ENCODE results near the gene IER3. TPM values are rescaled to one million over a fixed set of nuclear protein-coding genes. Genes with fewer than 3 reads are reported as not detected.

Gene IER3
- total and polyA plus RNA-seq, 9 of the 15 experiments (the other 6 are each of a cell fraction or from before 2014, with no cell fraction given), result 1.5 to 30.0 (median 11.5) TPM

- no peak for TF ChIP-seq STAT6 (CRISPR knock-in tag; IDR thresholded peaks at IDR 0.05)
- 0 out of 2 replicates have a peak, but pooled peaks have one; percentile 72 for TF ChIP-seq FOXK1 (CRISPR knock-in tag; IDR thresholded peaks at IDR 0.05; ENCODE audit: borderline replicate concordance)
- TF ChIP-seq ZNF146 (CRISPR knock-in tag; IDR thresholded peaks at IDR 0.05; ENCODE audit: unreplicated experiment), result no peak
- peak; percentile 46 to 83 for TF ChIP-seq E2F6 (IDR thresholded peaks at IDR 0.05; ENCODE audit: borderline replicate concordance in 1 of 2, extremely low read depth in 1 of 2, insufficient read depth in 1 of 2, insufficient read length in 1 of 2, low read depth in 1 of 2, low read length in 1 of 2, poor library complexity in 1 of 2, severe bottlenecking in 1 of 2)
- TF ChIP-seq SIN3A (IDR thresholded peaks at IDR 0.05; ENCODE audit: borderline replicate concordance in 2 of 2, control insufficient read depth in 1 of 2, low read depth in 2 of 2, low read length in 2 of 2), result peak; percentile 19 to 88; a peak in 1 of 4 replicates
- TF ChIP-seq RBM22 (IDR thresholded peaks at IDR 0.05; ENCODE audit: low read depth, low read length, poor library complexity, severe bottlenecking), result peak; percentile 61
- TF ChIP-seq ATF4 (CRISPR knock-in tag; IDR thresholded peaks at IDR 0.05), result 0 out of 2 replicates have a peak, but pooled peaks have one; percentile 40
- TF ChIP-seq ZNF398 (CRISPR knock-in tag; IDR thresholded peaks at IDR 0.05), result no peak
- no peak for TF ChIP-seq MAZ (CRISPR knock-in tag; conservative IDR thresholded peaks at IDR 0.05 in 1 of 2, IDR thresholded peaks at IDR 0.05 in 1 of 2)
- no peak for TF ChIP-seq CXXC5 (CRISPR knock-in tag; IDR thresholded peaks at IDR 0.05)
- TF ChIP-seq YY1 (IDR thresholded peaks at IDR 0.05; ENCODE audit: borderline replicate concordance in 1 of 3, control insufficient read depth in 1 of 3, extremely low read depth in 1 of 3, insufficient read depth in 3 of 3, insufficient read length in 1 of 3, insufficient replicate concordance in 2 of 3, low read depth in 1 of 3, low read length in 2 of 3), result peak in 1 of 3 experiments; percentile 68
- peak; percentile 55; the same call in 1 of the 2 replicates for TF ChIP-seq ZSCAN32 (CRISPR knock-in tag; IDR thresholded peaks at IDR 0.05)
- TF ChIP-seq RFX7 (CRISPR knock-in tag; IDR thresholded peaks at IDR 0.05), result peak; percentile 87; the same call in 1 of the 2 replicates
- TF ChIP-seq ELF2 (CRISPR knock-in tag; IDR thresholded peaks at IDR 0.05), result no peak
- 0 out of 2 replicates have a peak, but pooled peaks have one; percentile 2 for TF ChIP-seq USF2 (CRISPR knock-in tag; IDR thresholded peaks at IDR 0.05)
- TF ChIP-seq FOXM1 (IDR thresholded peaks at IDR 0.05; ENCODE audit: low read depth), result no peak
- no peak for TF ChIP-seq FOXM1 (CRISPR knock-in tag; IDR thresholded peaks at IDR 0.05; ENCODE audit: low read depth)
- TF ChIP-seq SRSF3 (IDR thresholded peaks at IDR 0.05; ENCODE audit: insufficient read depth, low read length), result 0 out of 2 replicates have a peak, but pooled peaks have one; percentile 36
These were observed 23.6 kb downstream of the IER3 start (continued) for GRCh38 chr6:30720738-30721197.
